Astrocyte of the cerebellum (primary cell): ENCODE results near the gene RBM44.

ENCODE experiments used
- DNase-seq: peaks from one replicate; pipeline ENCODE4 v3.0.0-alpha.2; 2011; ENCODE audit warnings: low read depth
- H3K4me3 ChIP-seq: 2 replicates; pipeline ENCODE4 v1.5.1; 2011; ENCODE audit warnings: mild to moderate bottlenecking, low read depth, low read length, moderate library complexity
- in situ Hi-C: cut with HindIII; loops from 2 replicates; pipeline ENCODE4 v1.10.0; 2017; ENCODE audit warnings: low sequenced_read_pairs
- TF ChIP-seq, protein P1 (sequence below): IDR thresholded peaks from 2 replicates; pipeline ENCODE4 v1.5.1; 2012; ENCODE audit warnings: low read length, low read depth, moderate library complexity, mild to moderate bottlenecking; ENCODE audit errors: missing control alignments

The RBM44 gene

DNA sequence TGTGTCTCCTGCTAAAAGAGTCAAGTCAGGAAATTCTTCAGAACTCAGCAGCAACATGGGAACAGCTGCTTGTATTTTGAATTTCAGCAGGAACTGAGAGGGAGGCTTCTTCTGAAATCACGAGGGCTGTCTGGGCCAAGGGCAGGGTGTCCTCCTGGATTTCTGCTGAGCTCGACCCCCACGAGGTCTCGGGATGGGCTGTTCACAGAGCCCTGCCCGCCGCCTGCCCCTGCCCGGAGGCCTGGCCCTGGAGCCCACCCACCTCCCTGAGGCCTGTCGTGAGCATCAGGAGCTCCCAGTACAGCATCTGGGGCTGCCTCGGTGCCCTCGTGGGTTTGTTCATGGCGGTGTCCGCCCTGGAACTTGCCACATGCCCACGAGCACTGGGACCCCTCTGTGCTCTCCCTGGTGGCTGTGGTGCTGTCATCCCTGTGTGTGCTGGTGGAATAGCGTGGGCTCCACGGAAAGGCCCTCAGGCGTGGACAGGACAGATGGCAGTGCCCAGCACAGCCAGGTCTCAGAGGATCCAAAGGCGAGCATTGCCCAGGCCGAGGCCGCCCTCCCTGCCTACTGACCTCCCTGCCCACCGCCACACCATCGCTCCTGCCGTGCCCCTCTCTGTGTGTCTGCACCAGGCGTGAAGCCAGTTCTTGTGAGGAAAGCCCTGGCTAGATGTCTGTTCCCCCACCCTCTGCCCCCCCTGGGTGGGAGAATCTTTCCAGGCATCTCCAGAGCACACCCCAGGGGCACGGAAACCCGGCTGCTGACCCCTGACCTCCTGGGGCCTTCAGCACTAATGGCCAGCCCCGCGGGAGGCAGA is 86.7 kb downstream of the RBM44 start:
- H3K4me3 ChIP-seq = no peak overlapping the region
- DNase-seq = no peak
- TF ChIP-seq, protein P1, sequence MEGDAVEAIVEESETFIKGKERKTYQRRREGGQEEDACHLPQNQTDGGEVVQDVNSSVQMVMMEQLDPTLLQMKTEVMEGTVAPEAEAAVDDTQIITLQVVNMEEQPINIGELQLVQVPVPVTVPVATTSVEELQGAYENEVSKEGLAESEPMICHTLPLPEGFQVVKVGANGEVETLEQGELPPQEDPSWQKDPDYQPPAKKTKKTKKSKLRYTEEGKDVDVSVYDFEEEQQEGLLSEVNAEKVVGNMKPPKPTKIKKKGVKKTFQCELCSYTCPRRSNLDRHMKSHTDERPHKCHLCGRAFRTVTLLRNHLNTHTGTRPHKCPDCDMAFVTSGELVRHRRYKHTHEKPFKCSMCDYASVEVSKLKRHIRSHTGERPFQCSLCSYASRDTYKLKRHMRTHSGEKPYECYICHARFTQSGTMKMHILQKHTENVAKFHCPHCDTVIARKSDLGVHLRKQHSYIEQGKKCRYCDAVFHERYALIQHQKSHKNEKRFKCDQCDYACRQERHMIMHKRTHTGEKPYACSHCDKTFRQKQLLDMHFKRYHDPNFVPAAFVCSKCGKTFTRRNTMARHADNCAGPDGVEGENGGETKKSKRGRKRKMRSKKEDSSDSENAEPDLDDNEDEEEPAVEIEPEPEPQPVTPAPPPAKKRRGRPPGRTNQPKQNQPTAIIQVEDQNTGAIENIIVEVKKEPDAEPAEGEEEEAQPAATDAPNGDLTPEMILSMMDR = no peak
- in situ Hi-C loops = no loop called here

DNA sequence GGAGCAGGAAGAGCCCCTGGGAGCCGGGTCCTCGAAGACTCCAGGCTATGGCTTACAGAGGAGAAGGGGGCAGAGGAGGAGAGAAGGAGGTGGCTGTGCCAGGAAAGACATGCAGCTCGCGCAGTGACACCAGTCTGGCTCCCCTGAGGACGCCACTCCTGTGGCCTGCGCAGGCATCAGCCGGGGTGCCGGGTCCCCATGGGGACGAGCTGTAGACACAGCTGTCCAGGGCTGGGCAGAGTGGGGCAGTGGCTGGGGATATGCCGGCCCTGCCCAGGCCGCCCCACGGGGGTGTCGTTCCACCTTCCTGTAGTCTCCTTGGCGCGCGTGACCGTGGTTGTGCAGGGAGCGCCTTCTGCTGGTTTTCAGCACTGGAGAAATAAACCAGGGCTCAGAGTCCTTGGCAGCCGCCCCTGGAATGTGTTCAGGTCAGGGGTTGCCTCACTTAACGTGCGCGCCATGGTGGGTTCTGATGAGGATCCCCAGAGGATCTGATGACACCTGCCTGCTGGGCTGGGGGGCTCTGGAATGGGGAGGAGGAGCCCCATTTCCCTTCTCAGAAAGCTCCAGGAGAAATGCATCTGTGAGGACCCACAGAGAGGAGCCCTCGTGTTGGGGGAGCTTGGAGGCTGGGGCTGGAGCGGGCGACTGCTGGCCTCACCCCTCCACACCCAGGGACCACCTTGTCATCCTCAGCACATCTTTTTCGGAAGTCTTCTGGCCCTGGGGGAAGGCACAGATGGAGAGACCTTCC is 87.5 kb downstream of the RBM44 start:
- no peak overlapping the region for H3K4me3 ChIP-seq
- no peak for DNase-seq
- in situ Hi-C loops = no loop called here
- TF ChIP-seq, protein P1 = no peak

DNA sequence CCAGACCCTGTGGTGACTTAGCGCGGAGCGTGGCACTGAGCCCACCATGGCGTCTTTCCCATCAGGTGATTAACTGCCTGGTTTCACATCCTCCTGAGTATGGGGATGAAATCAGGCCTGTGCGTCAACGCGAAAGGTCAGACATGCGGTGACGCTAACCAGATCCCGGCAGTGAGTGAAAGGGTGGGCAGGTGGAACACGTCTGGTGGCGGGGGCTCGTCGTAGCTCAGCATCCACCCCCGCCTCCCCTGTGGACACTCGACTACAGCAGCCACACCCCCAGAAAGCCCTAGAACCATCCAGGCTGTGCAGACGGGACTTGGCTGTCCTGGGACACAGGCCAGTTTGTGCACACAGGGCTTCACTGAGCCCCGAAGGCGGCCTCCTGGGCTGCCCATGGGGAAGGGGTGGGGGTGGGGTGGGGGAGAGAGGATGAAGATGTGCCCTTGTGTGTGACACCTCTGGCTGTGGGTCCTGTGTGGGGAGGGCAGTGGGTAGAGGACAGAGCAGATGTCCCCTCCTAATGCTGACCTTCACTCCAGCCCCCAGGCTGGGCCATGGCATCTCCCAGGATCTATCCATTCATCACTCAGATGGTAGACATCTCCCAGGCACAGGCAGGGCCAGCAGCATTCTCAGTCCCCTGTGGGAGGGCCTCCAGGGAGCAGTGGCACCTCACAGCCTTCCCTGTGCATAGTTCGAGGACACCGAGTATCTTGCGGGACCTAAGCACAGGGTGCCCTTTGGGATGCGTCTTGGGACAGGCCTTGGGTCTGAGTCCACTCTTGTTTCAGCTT is 88.3 kb downstream of the RBM44 start:
- in situ Hi-C loops = no loop called here
- DNase-seq = no peak
- TF ChIP-seq, protein P1 = no peak
- no peak overlapping the region for H3K4me3 ChIP-seq

DNA sequence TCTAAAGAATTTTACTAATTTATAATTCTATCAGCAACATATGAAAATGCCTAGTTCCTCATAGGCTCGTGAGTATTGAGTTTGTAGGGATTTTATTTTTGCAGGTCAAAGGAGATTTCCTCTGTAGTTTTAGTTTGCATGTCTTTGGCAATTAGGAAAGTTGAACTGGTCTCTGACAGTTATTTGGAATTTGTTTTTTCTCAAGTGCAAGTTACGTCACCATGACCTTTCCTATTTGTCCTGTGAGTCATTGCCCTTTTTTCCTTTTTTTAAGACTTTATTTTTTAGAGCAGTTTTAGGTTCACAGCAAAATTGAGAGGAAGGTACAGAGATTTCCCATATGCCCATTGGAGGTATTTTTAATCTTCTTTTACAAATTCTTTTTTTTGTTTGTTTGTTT is 89.8 kb downstream of the RBM44 start:
- in situ Hi-C loops = no loop called here
- H3K4me3 ChIP-seq = no peak overlapping the region
- TF ChIP-seq, protein P1 = no peak
- DNase-seq = no peak

DNA sequence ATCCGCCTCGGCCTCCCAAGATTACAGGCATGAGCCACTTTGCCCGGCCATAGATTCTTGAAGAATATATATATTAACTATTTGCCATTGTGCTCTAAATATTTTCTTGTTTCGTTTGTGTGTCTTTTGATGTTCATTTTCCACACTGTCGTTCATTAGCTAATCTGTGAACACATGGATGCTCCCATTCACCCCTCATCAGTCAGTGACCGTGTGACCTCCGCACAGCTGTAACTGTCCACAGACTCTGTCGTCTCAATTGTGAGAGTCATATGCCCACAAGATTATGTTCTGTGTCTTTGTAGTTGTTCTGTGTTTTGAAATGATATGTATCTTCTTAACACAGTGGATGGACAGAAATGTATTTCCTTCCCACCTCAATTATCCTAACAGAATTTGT is 90.4 kb downstream of the RBM44 start:
- in situ Hi-C loops = no loop called here
- TF ChIP-seq, protein P1 = no peak
- no peak overlapping the region for H3K4me3 ChIP-seq
- no peak for DNase-seq

DNA sequence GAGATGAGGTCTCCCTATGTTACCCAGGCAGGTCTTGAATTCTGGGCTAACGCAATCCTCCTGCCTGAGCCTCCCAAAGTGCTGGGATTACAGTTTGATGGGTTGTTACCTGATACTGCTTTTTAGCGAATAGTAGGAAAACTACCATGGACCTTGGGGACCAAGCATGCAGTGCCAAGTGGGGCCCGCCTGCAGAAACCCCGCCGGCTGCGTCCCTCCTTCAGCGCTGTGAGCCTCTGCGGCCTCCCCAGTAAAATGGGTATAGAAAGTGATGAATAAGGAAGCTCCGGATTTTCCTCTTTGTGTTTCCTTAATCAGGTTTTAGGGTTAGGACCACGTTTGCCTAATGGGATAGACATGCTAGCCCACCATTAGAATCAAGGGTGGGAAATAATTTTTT is 91.2 kb downstream of the RBM44 start:
- no peak overlapping the region for H3K4me3 ChIP-seq
- in situ Hi-C loops = no loop called here
- no peak for DNase-seq
- TF ChIP-seq, protein P1 = no peak
